GM18526 (cell line): ENCODE measurements around the gene RCSD1.

ENCODE experiments used
- POLR2A ChIP-seq: IDR thresholded peaks from 3 replicates; pipeline ENCODE4 v1.6.1; 2011; ENCODE audit not compliant: insufficient read length; ENCODE audit errors: extremely low read depth

RCSD1 gene

GRCh38 chr1:167721617-167722151, 91.7 kb downstream of the RCSD1 start, which contains the start of gene MPZL1:
TSS of gene MPZL1 (plus strand) at chr1:167721982. CDS start at chr1:167722152, 170 bp downstream.
- peak; percentile 80 for TF ChIP-seq POLR2A

DNA sequence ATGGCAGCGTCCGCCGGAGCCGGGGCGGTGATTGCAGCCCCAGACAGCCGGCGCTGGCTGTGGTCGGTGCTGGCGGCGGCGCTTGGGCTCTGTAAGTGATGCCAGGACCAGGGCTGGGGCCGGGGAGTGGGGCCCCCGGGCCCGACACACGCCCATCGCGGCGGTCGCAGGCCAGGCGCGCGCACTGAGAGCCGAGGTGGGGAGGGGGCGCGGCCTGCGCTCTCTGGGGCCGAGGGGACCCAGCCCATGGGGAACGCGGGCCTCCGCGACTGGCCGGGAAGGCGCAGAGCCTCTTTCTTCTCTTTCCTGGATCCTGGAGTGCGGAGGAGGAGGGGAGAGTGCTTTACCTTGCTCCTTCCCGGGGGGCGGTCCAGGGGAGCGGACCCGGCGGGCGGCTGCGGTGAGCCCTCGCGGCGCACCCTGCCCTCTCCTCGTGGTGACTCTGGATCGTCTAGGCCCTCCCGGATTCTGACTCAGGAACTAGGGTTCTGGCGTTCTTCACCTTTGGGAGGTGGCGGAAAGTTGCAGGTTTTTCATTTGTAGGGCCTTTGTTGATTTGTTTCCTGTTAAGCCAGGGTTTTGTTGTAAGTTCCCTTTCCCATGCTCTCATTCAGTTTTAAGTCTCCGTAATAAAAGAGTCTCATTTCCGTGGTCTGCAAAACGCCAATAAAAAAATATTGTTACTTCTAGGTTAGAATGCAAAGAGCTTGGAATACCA, 92.3 kb downstream of the RCSD1 start:
- TF ChIP-seq POLR2A = no peak

GRCh38 chr1:167722870-167723251, 92.8 kb downstream of the RCSD1 start:
- no peak for TF ChIP-seq POLR2A

DNA sequence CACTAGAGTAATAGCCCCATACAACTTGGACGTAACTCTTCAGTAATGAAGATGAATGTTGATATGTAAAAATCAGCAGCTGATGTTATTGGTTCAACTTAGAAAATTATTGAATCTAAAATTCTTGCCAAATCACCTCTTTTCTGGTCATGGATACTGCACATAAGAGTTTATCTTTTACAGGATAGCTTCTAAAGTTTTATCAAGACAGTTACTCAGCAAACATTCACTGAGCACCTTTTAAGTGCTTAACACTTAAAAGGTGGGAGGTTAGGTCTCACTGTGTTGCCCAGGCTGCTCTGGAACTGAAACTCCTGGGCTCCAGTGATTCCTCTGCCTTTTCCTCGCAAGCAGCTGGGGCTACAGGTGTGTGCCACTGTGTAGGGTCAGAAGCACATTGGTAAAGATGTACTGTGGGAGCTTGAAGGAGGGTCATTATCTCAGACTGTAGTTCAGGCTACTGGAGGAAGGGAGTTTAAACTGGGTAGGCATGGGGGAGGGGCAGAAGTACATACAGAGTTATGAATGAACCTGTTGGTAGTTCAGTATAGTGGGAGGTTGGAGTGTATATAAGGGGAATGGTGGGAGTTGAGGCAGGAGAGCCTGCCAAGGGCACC, 93.8 kb downstream of the RCSD1 start:
- TF ChIP-seq POLR2A = no peak

GRCh38 chr1:167726008-167726407, 96.0 kb downstream of the RCSD1 start:
- no peak for TF ChIP-seq POLR2A

DNA sequence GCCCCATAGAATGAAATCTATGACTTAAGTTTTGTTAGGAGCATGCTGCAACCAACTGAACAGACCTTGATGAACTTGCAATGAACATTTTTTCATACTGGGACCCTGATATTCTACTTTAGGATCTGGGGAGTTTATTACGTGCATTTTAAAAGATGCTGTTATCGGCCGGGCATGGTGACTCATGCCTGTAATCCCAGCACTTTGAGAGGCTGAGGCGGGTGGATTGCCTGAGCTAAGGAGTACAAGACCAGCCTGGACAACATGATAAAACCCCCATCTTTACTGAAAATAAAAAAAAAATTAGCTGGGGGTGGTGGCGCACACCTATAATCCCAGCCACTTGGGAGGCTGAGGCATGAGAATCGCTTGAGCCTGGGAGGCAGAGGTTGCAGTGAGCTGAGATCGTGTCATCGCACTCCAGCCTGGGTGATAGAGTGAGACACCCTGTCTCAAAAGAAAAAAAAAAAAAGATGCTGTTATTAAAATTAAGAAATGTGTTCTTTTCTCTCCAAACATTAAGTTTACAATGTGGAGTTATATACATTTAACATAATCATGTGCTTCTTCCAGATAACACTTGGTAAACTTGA, 98.9 kb downstream of the RCSD1 start:
- no peak for TF ChIP-seq POLR2A

DNA sequence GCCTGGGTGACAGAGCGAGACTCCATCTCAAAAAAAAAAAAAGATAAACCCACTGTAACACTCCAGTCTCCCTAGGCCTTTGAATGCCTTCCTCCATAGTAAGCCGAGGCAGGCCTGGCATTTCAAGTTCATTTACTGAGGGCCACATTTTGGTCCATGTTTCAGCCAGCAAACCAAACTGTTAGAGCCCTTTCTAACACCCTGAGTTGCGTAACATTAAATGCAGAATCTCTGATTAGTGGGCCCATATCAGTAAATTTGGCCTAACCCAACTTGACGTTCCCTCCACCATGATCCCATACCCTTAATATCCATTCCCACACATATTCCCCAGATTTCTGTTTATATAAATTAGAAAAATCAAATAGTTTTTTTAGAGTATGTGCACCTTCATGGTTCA, 104.2 kb downstream of the RCSD1 start:
- no peak for TF ChIP-seq POLR2A

GRCh38 chr1:167734841-167735240, 104.8 kb downstream of the RCSD1 start:
- no peak for TF ChIP-seq POLR2A

GRCh38 chr1:167737169-167737568, 107.1 kb downstream of the RCSD1 start:
- TF ChIP-seq POLR2A = no peak

DNA sequence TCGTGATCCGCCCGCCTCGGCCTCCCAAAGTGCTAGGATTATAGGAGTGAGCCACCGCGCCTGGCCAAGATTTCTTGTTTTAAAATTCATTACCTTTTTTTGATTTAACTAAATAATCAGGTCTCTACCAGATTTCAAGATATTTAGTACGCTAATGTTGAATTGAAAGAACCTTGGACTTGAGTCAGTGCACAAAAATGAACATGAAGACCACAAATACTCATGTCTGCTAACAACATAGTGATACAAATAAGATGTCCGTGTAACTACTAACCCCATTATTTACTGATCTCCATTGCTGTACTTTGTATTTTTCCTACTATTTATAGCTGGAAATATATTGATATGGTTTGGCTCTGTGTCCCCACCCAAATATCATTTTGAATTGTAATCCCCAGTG, 108.1 kb downstream of the RCSD1 start:
- no peak for TF ChIP-seq POLR2A

GRCh38 chr1:167739752-167740151, 109.7 kb downstream of the RCSD1 start:
- TF ChIP-seq POLR2A = no peak

DNA sequence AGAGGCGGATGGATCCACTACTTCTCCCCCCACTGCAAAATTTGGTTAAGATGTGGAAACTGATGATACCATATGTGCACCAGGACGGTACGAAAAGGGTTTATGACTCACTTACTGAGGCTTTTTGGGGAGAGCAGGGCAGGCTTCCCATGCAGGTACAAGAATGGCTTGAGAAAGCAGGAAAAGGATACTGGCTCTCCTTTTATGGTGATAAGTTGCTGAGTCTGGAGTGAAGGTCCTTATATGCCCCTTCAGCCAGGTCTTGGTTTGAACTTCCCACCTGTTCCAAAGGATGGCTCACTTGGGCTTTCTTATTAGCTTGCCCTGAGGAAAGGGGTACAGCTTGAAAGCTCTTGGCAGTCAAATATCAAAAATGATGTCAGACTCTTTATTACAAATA, 114.9 kb downstream of the RCSD1 start:
- TF ChIP-seq POLR2A = no peak

DNA sequence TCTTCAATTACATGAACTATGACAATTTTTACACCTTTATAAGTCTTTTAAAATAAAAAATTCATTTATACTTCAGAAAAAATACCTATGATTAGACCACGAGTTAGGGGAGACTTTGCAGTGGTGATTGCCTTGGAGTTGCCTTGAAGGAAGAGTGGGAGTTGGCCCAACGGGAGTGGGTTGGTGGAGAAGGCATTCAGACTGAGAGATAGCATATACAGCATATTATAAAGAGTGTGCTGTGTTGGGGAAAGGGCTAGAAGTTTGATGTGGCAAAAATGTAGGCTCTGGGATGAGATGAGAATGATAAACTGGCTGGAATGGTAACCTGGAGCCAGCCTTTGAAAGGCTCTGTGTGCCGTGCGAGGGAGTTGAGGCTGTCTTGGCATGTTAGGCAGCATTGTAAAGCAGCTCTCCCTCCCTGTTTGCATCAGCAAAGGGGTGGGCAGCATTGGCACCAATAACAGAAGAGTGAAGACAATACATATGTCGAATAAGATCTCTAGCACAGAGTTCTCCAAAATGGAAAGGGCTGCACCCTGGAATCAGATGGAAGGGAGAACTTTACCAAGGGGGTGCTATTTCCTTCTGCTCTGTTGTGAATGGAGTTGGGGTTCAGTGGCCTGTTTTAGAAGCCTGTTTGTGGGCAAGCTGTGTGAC, 116.1 kb downstream of the RCSD1 start:
- no peak for TF ChIP-seq POLR2A

DNA sequence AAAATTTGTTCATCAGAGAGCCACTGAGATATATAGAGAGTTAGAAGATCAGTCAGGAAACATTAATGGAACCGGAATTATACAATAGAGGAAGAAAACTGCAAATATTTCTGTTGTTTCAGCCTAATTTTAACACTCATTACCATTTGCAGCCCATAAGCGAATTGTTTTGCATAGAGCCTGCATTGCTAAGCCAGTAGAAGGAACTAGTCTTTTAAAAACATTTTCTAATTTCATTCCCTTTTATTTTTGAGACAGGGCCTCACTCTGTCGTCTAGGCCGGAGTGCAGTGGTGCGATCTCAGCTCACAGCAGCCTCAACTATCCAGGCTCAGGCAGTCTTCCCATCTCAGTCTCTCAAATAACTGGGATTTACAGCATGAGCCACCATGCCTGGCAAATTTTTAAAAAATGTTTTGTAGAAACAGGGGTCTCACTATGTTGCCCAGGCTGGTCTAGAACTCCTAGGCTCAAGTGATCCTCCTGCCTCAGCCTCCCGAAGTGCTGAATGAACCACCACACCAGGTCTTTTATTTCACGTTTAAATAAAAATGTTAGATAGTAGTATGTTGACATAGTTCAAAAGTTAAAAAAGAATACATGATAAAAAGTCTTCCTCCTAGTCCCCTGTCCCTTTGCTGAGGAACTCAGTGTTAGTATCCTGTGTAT, 117.1 kb downstream of the RCSD1 start:
- TF ChIP-seq POLR2A = no peak

DNA sequence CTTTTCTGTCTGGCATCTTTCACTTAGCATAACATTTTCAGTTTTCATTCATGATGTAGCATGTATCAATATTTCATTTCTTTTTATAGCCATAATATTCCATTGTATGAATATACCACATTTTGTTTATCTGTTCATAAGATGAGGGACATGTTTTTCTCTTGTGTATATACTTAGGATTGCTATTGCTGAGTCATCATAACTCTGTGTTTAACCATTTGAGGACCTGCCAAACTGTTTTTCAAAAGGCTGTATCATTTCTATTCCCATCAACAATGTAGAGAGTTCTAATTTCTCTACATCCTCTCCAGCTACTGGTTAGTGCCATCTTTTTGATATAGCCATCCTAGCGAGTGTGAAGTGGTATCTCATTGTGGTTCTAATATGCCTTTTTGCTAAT, 118.0 kb downstream of the RCSD1 start:
- no peak for TF ChIP-seq POLR2A

DNA sequence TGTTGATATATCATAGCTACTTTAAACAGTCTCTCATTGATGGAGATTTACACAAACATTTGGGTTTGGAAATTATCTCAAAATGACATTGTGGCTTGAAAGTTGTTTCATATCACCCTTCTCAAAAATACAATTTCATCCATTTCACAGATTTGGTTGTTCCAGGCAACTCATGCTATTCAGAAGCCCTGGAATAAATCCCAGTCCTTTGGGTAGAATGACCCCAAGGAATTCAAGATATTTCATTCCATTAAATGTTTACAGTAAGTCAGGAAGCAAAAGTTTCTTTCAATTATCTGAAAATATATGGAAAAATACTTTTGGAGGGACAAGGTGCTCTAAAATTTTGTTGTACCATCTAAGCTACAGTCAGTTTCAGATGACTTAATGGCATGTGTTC, 118.9 kb downstream of the RCSD1 start:
- TF ChIP-seq POLR2A = no peak

- no peak for TF ChIP-seq POLR2A
Observed at GRCh38 chr1:167749741-167750140, 119.7 kb downstream of the RCSD1 start.
